NCI-H146 treated with DMSO at 0.1 percent for 48 hours (cell line): ENCODE data around the gene MMP11.

Experiments used
- DNase-seq: peaks from one replicate; lab custom pipeline; 2025; ENCODE audit not compliant: unreplicated experiment; lab: John Stamatoyannopoulos, UW

MMP11 gene

DNA sequence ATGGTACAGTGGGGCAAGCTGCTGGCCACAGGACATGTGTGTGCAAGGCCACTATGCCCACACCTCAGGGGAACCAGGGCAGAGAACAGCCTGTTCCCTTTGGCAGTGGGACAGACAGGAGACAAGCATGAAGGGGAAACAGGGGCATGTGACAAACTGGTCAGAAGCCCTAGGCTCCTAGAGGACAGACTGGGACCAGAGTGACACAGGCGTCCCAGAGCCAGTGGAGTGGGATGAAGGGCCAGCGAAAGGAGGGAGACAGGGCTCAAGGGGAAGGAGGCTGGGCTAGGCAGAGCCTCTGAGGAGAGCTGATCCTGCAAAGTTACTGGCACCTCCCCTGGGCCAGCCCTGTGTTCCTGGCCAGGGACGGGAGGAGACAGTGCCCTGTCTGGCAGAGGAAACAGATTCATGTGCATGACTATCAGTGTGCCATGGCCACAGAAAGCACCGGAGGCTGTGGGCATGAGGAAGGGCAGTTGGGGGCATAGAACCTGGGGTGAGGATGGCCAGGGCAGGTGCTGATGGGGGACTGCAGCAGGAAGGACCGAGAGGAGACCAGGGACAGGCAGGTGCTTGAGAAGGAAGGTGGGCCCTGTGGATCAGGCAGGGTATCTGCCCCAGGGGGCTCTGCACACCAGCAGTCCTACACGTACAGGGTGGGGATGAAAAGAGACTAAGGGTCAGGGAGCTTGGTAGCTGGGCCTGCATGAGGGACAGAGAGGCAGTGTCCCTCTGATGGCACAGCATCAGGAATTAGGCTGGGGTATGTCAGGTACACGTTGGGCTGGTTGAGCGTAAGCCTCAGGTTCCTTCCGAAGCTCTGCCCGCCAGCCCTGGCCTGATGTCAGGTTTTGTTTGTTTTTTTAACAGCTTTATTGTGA is 56.4 kb downstream of the MMP11 start:
- DNase-seq, result no peak

DNA sequence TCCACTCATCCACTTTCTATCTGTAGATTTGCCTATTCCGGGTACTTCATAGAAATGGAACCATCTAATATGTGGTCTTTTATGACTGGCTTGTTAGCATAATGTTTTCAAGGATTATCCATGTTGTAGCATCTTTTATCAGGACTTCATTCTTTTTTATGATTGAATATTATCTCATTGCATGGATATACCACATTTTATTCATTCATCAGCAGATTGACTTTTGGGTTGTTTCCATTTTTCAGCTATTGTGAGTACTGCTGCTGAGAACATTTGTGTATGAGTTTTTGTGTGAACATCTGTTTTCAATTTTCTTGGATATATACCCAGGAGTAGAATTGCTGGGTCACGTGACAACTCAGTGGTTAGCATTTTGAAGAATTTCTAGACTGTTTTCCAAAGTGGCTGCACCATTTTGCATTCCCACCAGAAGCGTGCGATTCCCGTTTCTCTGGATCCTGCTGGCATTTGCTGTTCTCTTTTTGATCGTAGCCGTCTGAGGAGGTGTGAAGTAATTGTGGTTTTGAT is 57.3 kb downstream of the MMP11 start:
- DNase-seq, result no peak

DNA sequence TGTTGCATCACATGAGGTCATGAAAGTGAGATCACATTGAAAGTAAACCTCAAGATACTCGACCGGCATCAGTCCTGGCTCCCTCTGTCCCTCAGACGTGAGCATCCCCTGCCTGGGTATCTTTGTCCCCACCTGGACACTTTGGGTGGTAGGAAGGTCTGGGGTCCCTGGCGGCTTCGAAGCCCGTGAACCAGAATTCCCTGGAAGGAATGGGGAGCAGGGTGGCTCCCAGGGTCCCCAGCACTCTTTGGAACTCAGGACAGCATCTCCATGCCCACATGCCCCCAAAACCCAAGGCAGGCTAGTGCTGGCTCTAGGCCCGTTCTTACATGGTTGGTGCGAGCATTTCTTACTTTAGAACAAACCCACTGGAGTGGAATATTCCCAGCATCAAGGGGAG is 58.6 kb downstream of the MMP11 start:
- DNase-seq, result no peak

DNA sequence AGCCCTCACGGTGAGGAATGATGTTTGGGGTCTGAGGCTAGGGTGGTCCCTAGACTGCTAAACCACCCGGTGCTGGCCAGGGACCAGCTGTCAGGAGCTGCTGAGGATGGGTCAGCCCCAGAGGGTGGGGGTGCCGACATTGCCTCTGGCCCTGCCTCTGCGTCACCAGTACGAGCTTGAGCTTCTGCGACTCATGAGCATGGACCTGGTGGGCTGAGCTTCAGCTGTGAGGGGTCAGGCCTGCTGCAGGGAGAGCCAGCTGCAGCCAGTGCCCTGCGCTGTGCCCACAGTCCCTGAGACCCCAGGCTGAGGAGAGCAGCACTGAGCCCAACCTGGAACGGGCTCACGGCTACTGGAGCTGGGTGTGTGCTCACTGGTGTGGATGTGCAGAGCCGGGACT is 59.1 kb downstream of the MMP11 start:
- DNase-seq, result no peak

DNA sequence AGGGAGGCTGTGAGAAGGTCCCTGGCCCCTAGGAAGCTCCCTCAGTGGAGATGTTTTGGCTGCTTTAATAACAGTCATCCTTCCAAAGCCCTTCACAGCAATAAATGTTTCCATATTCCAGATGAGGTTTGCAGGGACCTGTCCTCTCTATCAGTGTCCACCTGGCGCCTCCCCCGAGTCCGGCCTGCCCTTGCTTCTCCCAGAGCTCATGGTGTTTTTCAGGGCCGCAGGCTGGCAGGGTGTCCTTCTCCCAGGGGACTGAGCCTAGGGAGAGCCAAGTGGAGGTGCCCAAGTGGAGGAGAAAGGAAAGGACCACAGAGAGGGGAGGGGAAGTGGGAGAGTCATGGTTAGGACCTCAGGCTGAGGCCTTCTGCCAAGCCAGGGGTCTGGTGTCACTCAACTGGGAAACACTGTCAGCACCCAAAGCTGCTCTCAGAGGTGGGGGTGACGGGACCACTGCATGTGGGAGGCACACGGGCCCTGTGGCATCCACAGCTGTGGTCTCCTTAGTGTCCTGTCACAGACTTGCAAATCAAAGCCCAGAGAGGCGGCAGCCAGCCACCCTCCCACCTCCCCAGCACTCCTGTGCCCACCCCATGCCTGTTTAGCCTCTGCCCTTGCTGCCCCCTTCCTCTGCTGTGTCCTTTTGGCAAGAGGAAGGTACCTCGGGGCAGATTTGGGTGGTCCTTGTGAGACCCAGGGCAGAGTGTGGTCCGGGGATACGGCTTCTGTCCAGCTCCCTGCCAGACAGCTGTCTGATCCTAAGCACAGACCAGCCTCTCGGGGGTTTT is 59.8 kb downstream of the MMP11 start:
- DNase-seq, result no peak

DNA sequence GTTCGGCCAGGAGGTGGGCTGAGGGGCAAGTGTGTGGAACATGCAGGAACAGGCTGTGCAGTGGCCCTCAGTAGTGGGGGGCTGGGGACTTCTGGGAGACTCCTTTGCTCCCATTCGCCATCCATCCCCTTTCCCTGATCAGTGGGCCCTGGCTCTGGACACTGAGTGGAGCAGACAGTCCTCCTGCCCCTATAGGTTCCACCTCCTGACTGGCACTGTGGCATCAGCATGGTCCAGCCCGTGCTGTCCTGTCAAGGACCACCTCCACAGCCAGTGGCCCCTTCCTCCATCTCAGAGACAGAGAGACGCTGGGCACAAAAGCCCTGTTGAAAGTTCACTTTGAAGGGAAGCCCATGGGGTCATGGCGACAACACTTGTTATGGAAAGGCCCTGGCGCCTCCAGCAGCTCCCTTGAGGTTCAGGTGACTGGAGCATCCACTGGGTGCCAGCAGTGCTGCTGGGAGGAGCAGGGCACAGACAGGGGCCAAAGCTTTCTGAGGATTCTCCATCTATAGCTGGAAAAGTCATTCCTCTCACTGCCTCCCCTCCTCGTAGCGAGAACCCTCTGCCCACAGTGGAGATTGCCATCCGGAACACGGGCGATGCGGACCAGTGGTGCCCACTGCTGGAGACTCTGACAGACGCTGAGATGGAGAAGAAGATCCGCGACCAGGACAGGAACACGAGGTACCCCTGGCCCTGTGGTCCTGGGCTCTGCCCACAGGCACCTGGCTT is 60.5 kb downstream of the MMP11 start:
- no peak for DNase-seq
